Hepatocyte (in vitro differentiated cells): Measurements from ENCODE around the gene SLX4. TPM values are rescaled to one million over a fixed set of nuclear protein-coding genes. Genes with fewer than 3 reads are reported as not detected.
A peak's percentile ranks its signal among the peaks of the same experiment; 100 is the strongest.

Experiments used
- DNase-seq: peaks from one replicate; pipeline ENCODE4 v3.0.0-alpha.2; 2016; ENCODE audit warnings: low spot score
- H2AFZ ChIP-seq: fragments of 200-600 bp; sonication (generic); 2 replicates; pipeline ENCODE4 v1.6.0; 2016; ENCODE audit warnings: antibody characterized with exemption, mild to moderate bottlenecking
- H3K27ac ChIP-seq: fragments of 200-600 bp; sonication (generic); 2 replicates; pipeline ENCODE4 v1.5.1; 2016; ENCODE audit warnings: mild to moderate bottlenecking
- H3K27me3 ChIP-seq: fragments of 200-600 bp; sonication (generic); 2 replicates; pipeline ENCODE4 v1.6.1; 2016
- H3K36me3 ChIP-seq: fragments of 200-600 bp; sonication (generic); replicated peaks from 2 replicates; pipeline ENCODE4 v1.5.1; 2016; ENCODE audit warnings: low read depth; ENCODE audit not compliant: insufficient read depth
- H3K4me1 ChIP-seq: fragments of 200-600 bp; sonication (generic); 2 replicates; pipeline ENCODE4 v1.5.1; 2016; ENCODE audit warnings: mild to moderate bottlenecking, moderate library complexity; ENCODE audit not compliant: insufficient read depth
- H3K4me2 ChIP-seq: fragments of 200-600 bp; sonication (generic); 2 replicates; pipeline ENCODE4 v1.6.0; 2016
- H3K4me3 ChIP-seq: fragments of 200-600 bp; sonication (generic); 2 replicates; pipeline ENCODE4 v1.5.1; 2016; ENCODE audit warnings: mild to moderate bottlenecking
- H3K79me2 ChIP-seq: fragments of 200-600 bp; sonication (generic); 2 replicates; pipeline ENCODE4 v1.6.0; 2017; ENCODE audit warnings: mild to moderate bottlenecking
- H3K9me2 ChIP-seq: fragments of 200-600 bp; sonication (generic); replicated peaks from 2 replicates; pipeline ENCODE4 v1.6.0; 2017; ENCODE audit warnings: mild to moderate bottlenecking; ENCODE audit not compliant: insufficient read depth
- H3K9me3 ChIP-seq: fragments of 200-600 bp; sonication (generic); 2 replicates; pipeline ENCODE4 v1.5.1; 2016; ENCODE audit warnings: low read depth, mild to moderate bottlenecking
- H4K20me1 ChIP-seq: fragments of 200-600 bp; sonication (generic); 2 replicates; pipeline ENCODE4 v1.6.0; 2016; ENCODE audit warnings: mild to moderate bottlenecking; ENCODE audit not compliant: insufficient read depth, poor library complexity, severe bottlenecking
- CTCF ChIP-seq: fragments of 200-600 bp; sonication (generic); IDR thresholded peaks from 2 replicates; pipeline ENCODE4 v1.5.1; 2016; ENCODE audit warnings: antibody characterized with exemption, mild to moderate bottlenecking; ENCODE audit not compliant: poor library complexity
- EZH2 ChIP-seq: fragments of 200-600 bp; sonication (generic); IDR thresholded peaks from 2 replicates; pipeline ENCODE4 v1.6.1; 2016; ENCODE audit warnings: antibody characterized with exemption, mild to moderate bottlenecking, borderline replicate concordance
- EZH2phosphoT487 ChIP-seq: fragments of 200-600 bp; sonication (generic); IDR thresholded peaks from one replicate; pipeline ENCODE4 v1.6.1; 2018; ENCODE audit warnings: antibody characterized with exemption, mild to moderate bottlenecking, low read depth, moderate library complexity; ENCODE audit not compliant: unreplicated experiment, severe bottlenecking
- WGBS: methylation state at CpG from one replicate; pipeline ENCODE4 v1.1.6; 2016; ENCODE audit warnings: low lambda C conversion rate; ENCODE audit errors: missing lambda C conversion rate; 5-methylcytosine and 5-hydroxymethylcytosine counted together
- polyA plus RNA-seq: library from polyadenylated mRNA; unstranded; fragments of >200 nt; fragmentation: Nextera tagmentation; extraction: Ambion mirVana; gene quantifications from 2 replicates; pipeline ENCODE4 v1.2.1, GENCODE V29; 2016
- total RNA-seq: library from RNA; depleted of rRNA; stranded (reverse); fragments of >200 nt; gene quantifications from 2 replicates; pipeline ENCODE4 v1.2.3, GENCODE V29; 2014

Gene SLX4
- total and polyA plus RNA-seq, 2 experiments from 2014 or later, result 1.9 to 4.6 TPM

- Histone ChIP-seq H3K4me2 (no peak overlapping the region), H3K9me2 (no peaks in the 10 kb centered on the region), H3K36me3 (no peaks in the 10 kb centered on the region), H3K27me3 (no peaks in the 10 kb centered on the region), H3K4me3 (no peak overlapping the region), H3K4me1 (peaks cover 19% of the 10 kb centered on the region), H3K79me2 (no peaks in the 10 kb centered on the region), H3K27ac (no peak overlapping the region), H3K9me3 (no peaks in the 10 kb centered on the region), H4K20me1 (no peaks in the 10 kb centered on the region), H2AFZ (no peak overlapping the region)
- TF ChIP-seq EZH2phosphoT487 (no peak), EZH2 (no peak), CTCF (no peak)
- no peak for DNase-seq
- whole genome bisulfite sequencing, result 99% methylated on average over 16 of the region's 16 CpGs
Observed at GRCh38 chr16:3583303-3584038, 27.9 kb downstream of the SLX4 start.

DNA sequence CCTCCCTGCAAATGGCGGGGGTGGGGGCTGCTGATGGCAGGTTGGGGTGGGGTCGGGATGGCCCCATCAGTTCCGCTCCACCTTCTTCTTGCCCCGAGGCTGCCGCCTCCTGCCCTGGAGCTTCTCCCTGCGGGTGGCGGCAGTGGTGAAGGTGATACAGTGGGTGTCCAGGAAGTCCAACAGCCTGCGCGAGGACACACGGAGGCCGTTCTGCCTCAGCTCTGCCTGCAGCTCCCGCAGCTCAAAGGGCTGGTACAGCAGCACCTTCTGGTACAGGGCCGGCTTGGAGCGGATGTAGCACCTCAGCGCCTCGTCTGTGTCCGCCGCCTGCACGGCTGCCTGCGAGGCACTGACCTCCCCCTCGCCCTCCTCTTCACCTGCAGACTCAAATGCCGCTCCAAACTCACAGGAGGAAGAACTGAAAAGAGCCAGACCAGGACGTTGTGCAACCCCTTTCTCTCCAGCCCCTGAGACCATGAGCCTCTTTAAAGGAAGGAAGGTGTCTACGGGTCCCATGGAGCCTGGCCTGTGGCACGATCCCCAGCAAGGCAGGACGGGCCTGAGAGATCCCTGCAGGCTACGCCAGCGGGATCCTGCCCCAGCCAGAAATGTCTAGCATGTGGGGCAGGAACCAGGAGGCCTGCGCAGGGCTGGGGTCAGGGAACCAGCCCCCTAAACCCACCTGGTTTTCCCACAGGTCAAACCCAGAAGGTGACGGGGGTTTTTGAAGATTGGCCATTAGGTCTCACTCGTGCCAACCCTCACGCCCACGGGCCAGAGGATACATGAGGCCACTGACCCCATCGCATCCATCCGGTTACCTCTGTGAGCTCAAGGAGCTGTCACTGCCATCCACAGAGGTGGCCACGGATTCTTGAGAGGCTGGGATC is 28.9 kb downstream of the SLX4 start:
- H3K9me2 ChIP-seq, result no peaks in the 10 kb centered on the region
- H3K27ac ChIP-seq, result no peak overlapping the region
- WGBS, result 96% methylated on average over 26 of the region's 36 CpGs
- H2AFZ ChIP-seq, result no peak overlapping the region
- H3K36me3 ChIP-seq, result no peaks in the 10 kb centered on the region
- no peak overlapping the region for H3K4me3 ChIP-seq
- no peaks in the 10 kb centered on the region for H3K27me3 ChIP-seq
- peaks cover 19% of the 10 kb centered on the region for H3K4me1 ChIP-seq
- H4K20me1 ChIP-seq, result no peaks in the 10 kb centered on the region
- no peak overlapping the region for H3K4me2 ChIP-seq
- DNase-seq, result no peak
- H3K9me3 ChIP-seq, result no peaks in the 10 kb centered on the region
- TF ChIP-seq CTCF (no peak), EZH2phosphoT487 (no peak), EZH2 (no peak)
- no peaks in the 10 kb centered on the region for H3K79me2 ChIP-seq

GRCh38 chr16:3581392-3581791 is 30.0 kb downstream of the SLX4 start:
- Histone ChIP-seq H3K27me3 (no peaks in the 10 kb centered on the region), H3K4me1 (peaks cover 19% of the 10 kb centered on the region), H3K4me2 (no peak overlapping the region), H2AFZ (no peak overlapping the region), H3K79me2 (no peaks in the 10 kb centered on the region), H3K9me3 (no peaks in the 10 kb centered on the region), H3K27ac (peak overlapping the region; percentile 85), H3K36me3 (no peaks in the 10 kb centered on the region), H3K4me3 (no peak overlapping the region), H3K9me2 (no peaks in the 10 kb centered on the region), H4K20me1 (no peaks in the 10 kb centered on the region)
- 93% methylated on average over 10 of the region's 10 CpGs for WGBS
- no peak for TF ChIP-seq EZH2
- no peak for TF ChIP-seq EZH2phosphoT487
- no peak for TF ChIP-seq CTCF
- no peak for DNase-seq
